GM23338 (cell line): ENCODE results near the gene TRIM31. TPM values are rescaled to one million over a fixed set of nuclear protein-coding genes. Genes with fewer than 3 reads are reported as not detected.

Experiments
- ATAC-seq: fragments of 200-7000 bp; cut with Tn5 transposase; 3 replicates; pipeline ENCODE4 v1.9.1; 2020
- DNase-seq: peaks from one replicate; pipeline ENCODE4 v3.0.0-alpha.2; 2015; ENCODE audit warnings: low spot score
- H2AFZ ChIP-seq: fragments of 200-600 bp; sonication (generic); 2 replicates; pipeline ENCODE4 v1.8.0; 2016; ENCODE audit warnings: antibody characterized with exemption, mild to moderate bottlenecking, moderate library complexity
- H3F3A ChIP-seq: fragments of 200-600 bp; sonication (generic); replicated peaks from 2 replicates; pipeline ENCODE4 v1.8.0; 2017; ENCODE audit warnings: antibody characterized with exemption, mixed run types, low read depth
- H3K27ac ChIP-seq: fragments of 200-600 bp; sonication (generic); 2 replicates; pipeline ENCODE4 v1.6.1; 2016; ENCODE audit warnings: low read depth
- H3K27me3 ChIP-seq: fragments of 200-600 bp; sonication (generic); 2 replicates; pipeline ENCODE4 v1.8.0; 2016; ENCODE audit warnings: mild to moderate bottlenecking, mixed run types, moderate library complexity; ENCODE audit not compliant: insufficient read depth
- H3K36me3 ChIP-seq: fragments of 200-600 bp; sonication (generic); 2 replicates; pipeline ENCODE4 v1.8.0; 2016; ENCODE audit warnings: mild to moderate bottlenecking; ENCODE audit not compliant: insufficient read depth
- H3K4me1 ChIP-seq: fragments of 200-600 bp; sonication (generic); 2 replicates; pipeline ENCODE4 v1.8.0; 2016; ENCODE audit warnings: mild to moderate bottlenecking, moderate library complexity; ENCODE audit not compliant: insufficient read depth
- H3K4me2 ChIP-seq: fragments of 200-600 bp; sonication (generic); 2 replicates; pipeline ENCODE4 v1.7.1; 2017; ENCODE audit warnings: mixed run types
- H3K4me3 ChIP-seq: fragments of 200-600 bp; sonication (generic); 2 replicates; pipeline ENCODE4 v1.6.1; 2016; ENCODE audit warnings: mixed run types
- H3K79me2 ChIP-seq: fragments of 200-600 bp; sonication (generic); replicated peaks from 2 replicates; pipeline ENCODE4 v1.8.0; 2017; ENCODE audit warnings: mild to moderate bottlenecking; ENCODE audit not compliant: insufficient read depth
- H3K9me2 ChIP-seq: fragments of 200-600 bp; sonication (generic); 2 replicates; pipeline ENCODE4 v1.8.0; 2017; ENCODE audit not compliant: insufficient read depth
- H4K20me1 ChIP-seq: fragments of 200-600 bp; sonication (generic); replicated peaks from 2 replicates; pipeline ENCODE4 v1.8.0; 2017; ENCODE audit warnings: mild to moderate bottlenecking; ENCODE audit not compliant: insufficient read depth
- H3K27ac Mint-ChIP-seq: 2 replicates; pipeline ENCODE4 v1.8.0; 2020; ENCODE audit warnings: inconsistent platforms, mild to moderate bottlenecking, moderate library complexity, mixed read lengths
- H3K27me3 Mint-ChIP-seq: 3 replicates; pipeline ENCODE4 v1.8.0; 2022; ENCODE audit warnings: low read depth, mild to moderate bottlenecking, moderate library complexity, mixed read lengths, inconsistent platforms; ENCODE audit not compliant: insufficient read depth, poor library complexity
- H3K36me3 Mint-ChIP-seq: 3 replicates; pipeline ENCODE4 v1.8.0; 2021; ENCODE audit warnings: low read depth, mild to moderate bottlenecking, inconsistent platforms, moderate library complexity, mixed read lengths
- H3K4me1 Mint-ChIP-seq: 3 replicates; pipeline ENCODE4 v1.8.0; 2020; ENCODE audit warnings: mild to moderate bottlenecking, inconsistent platforms, mixed read lengths
- H3K4me3 Mint-ChIP-seq: 3 replicates; pipeline ENCODE4 v1.8.0; 2021; ENCODE audit warnings: moderate library complexity, mild to moderate bottlenecking, inconsistent platforms, mixed read lengths
- H3K9me3 Mint-ChIP-seq: 3 replicates; pipeline ENCODE4 v1.8.0; 2020; ENCODE audit warnings: moderate library complexity, mild to moderate bottlenecking, inconsistent platforms, mixed read lengths
- CREB1 ChIP-seq: fragments of 250-450 bp; sonication (Bioruptor Pico); IDR thresholded peaks from 2 replicates; pipeline ENCODE4 v1.5.0; 2020; ENCODE audit warnings: low read depth, mild to moderate bottlenecking, moderate library complexity
- EZH2 ChIP-seq: fragments of 200-600 bp; sonication (generic); IDR thresholded peaks from one replicate; pipeline ENCODE4 v1.8.0; 2017; ENCODE audit warnings: antibody characterized with exemption, mild to moderate bottlenecking, low read depth; ENCODE audit not compliant: unreplicated experiment
- EZH2phosphoT487 ChIP-seq: fragments of 200-600 bp; sonication (generic); IDR thresholded peaks from one replicate; pipeline ENCODE4 v1.8.1; 2018; ENCODE audit warnings: antibody characterized with exemption; ENCODE audit not compliant: unreplicated experiment
- JUNB ChIP-seq: IDR thresholded peaks from one replicate; pipeline ENCODE4 v1.6.1; 2016; ENCODE audit warnings: antibody characterized with exemption; ENCODE audit not compliant: unreplicated experiment
- NANOG ChIP-seq: IDR thresholded peaks from 2 replicates; pipeline ENCODE4 v1.6.1; 2016; ENCODE audit warnings: antibody characterized with exemption, borderline replicate concordance
- STAT1 ChIP-seq: IDR thresholded peaks from one replicate; pipeline ENCODE4 v1.6.1; 2016; ENCODE audit warnings: antibody characterized with exemption; ENCODE audit not compliant: unreplicated experiment
- ZNF114 ChIP-seq: fragments of 250-450 bp; sonication (Bioruptor Pico); IDR thresholded peaks from 2 replicates; pipeline ENCODE4 v1.5.0; 2020; ENCODE audit warnings: mild to moderate bottlenecking, moderate library complexity
- polyA plus RNA-seq: library from polyadenylated mRNA; unstranded; fragments of >200 nt; fragmentation: Nextera tagmentation; extraction: Ambion mirVana; gene quantifications from 2 replicates; pipeline ENCODE4 v1.2.1, GENCODE V29; 2016
- total RNA-seq: library from RNA; depleted of rRNA; stranded (reverse); fragments of >200 nt; shearing (Covaris generic); gene quantifications from 2 replicates; pipeline ENCODE4 v1.2.3, GENCODE V29; 2014
- TF ChIP-seq, protein P1 (sequence below): fragments of 250-450 bp; sonication (Bioruptor Pico); IDR thresholded peaks from 2 replicates; pipeline ENCODE4 v1.5.0; 2020; ENCODE audit warnings: mild to moderate bottlenecking, moderate library complexity
- TF ChIP-seq, protein P2 (sequence below): IDR thresholded peaks from 2 replicates; pipeline ENCODE4 v1.6.1; 2016; ENCODE audit warnings: antibody characterized with exemption

Gene TRIM31
- total and polyA plus RNA-seq, 2 experiments from 2014 or later: 0.26 TPM; not detected in 1

DNA sequence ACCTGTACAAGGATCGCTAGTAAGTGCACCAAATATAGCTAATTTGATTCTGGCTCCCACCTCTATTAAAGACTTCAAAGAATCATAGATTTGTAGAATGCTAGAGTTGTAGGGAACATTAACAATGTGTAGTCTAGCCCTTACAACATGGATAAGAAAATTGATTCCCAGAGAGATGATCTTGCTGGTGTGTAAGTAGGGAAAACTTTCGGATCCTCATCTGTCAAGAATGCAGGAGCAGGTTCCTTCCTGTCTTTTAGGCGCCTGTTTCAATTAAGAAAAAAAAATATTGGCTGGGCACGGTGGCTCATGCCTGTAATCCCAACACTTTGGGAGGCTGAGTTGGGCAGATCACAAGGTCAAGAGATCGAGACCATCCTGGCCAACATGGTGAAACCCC is 25.0 kb downstream of the TRIM31 start (continued):
- TF ChIP-seq, protein P1, sequence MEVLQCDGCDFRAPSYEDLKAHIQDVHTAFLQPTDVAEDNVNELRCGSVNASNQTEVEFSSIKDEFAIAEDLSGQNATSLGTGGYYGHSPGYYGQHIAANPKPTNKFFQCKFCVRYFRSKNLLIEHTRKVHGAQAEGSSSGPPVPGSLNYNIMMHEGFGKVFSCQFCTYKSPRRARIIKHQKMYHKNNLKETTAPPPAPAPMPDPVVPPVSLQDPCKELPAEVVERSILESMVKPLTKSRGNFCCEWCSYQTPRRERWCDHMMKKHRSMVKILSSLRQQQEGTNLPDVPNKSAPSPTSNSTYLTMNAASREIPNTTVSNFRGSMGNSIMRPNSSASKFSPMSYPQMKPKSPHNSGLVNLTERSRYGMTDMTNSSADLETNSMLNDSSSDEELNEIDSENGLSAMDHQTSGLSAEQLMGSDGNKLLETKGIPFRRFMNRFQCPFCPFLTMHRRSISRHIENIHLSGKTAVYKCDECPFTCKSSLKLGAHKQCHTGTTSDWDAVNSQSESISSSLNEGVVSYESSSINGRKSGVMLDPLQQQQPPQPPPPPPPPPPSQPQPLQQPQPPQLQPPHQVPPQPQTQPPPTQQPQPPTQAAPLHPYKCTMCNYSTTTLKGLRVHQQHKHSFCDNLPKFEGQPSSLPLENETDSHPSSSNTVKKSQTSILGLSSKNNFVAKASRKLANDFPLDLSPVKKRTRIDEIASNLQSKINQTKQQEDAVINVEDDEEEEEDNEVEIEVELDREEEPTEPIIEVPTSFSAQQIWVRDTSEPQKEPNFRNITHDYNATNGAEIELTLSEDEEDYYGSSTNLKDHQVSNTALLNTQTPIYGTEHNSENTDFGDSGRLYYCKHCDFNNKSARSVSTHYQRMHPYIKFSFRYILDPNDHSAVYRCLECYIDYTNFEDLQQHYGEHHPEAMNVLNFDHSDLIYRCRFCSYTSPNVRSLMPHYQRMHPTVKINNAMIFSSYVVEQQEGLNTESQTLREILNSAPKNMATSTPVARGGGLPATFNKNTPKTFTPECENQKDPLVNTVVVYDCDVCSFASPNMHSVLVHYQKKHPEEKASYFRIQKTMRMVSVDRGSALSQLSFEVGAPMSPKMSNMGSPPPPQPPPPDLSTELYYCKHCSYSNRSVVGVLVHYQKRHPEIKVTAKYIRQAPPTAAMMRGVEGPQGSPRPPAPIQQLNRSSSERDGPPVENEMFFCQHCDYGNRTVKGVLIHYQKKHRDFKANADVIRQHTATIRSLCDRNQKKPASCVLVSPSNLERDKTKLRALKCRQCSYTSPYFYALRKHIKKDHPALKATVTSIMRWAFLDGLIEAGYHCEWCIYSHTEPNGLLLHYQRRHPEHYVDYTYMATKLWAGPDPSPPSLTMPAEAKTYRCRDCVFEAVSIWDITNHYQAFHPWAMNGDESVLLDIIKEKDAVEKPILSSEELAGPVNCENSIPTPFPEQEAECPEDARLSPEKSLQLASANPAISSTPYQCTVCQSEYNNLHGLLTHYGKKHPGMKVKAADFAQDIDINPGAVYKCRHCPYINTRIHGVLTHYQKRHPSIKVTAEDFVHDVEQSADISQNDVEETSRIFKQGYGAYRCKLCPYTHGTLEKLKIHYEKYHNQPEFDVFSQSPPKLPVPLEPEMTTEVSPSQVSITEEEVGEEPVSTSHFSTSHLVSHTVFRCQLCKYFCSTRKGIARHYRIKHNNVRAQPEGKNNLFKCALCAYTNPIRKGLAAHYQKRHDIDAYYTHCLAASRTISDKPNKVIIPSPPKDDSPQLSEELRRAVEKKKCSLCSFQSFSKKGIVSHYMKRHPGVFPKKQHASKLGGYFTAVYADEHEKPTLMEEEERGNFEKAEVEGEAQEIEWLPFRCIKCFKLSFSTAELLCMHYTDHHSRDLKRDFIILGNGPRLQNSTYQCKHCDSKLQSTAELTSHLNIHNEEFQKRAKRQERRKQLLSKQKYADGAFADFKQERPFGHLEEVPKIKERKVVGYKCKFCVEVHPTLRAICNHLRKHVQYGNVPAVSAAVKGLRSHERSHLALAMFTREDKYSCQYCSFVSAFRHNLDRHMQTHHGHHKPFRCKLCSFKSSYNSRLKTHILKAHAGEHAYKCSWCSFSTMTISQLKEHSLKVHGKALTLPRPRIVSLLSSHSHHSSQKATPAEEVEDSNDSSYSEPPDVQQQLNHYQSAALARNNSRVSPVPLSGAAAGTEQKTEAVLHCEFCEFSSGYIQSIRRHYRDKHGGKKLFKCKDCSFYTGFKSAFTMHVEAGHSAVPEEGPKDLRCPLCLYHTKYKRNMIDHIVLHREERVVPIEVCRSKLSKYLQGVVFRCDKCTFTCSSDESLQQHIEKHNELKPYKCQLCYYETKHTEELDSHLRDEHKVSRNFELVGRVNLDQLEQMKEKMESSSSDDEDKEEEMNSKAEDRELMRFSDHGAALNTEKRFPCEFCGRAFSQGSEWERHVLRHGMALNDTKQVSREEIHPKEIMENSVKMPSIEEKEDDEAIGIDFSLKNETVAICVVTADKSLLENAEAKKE (CRISPR knock-in tag): no peak
- no peak for TF ChIP-seq EZH2phosphoT487
- no peak for TF ChIP-seq STAT1

DNA sequence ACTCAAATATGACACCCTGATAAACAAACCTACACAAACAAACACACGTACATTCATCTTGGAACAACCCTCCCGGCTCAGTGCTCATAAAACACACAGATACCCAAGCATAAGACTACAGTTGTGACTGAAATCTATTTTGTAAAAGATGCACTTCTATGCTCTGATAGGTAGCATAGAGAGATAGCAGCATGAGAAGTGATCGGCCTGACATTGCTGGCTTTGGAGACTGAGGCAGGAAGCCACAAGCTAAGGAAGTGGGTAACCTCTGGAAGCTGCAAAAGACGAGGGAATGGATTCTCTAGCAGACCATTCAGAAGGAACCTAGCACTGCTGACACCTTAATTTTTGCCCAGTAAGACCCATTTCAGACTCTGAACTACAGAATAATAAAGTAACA is 35.7 kb downstream of the TRIM31 start:
- no peak overlapping the region for H2AFZ ChIP-seq
- H3K27ac Mint-ChIP-seq: no peak overlapping the region
- no peaks in the 10 kb centered on the region; the same call in 2 of the 3 replicates for H3K36me3 Mint-ChIP-seq
- H3K4me3 Mint-ChIP-seq: no peak overlapping the region; the same call in 2 of the 3 replicates
- peaks cover 18% of the 10 kb centered on the region for H3K4me1 ChIP-seq
- H3F3A ChIP-seq: 0 out of 2 replicates have a peak, but pooled peaks cover 5% of the 10 kb centered on the region
- no peaks in the 10 kb centered on the region for H3K36me3 ChIP-seq
- H3K4me3 ChIP-seq: no peak overlapping the region
- peaks cover 80% of the 10 kb centered on the region for H3K27me3 ChIP-seq
- H3K79me2 ChIP-seq: no peaks in the 10 kb centered on the region
- no peak overlapping the region for H3K4me2 ChIP-seq
- H3K9me3 Mint-ChIP-seq: peaks cover 2% of the 10 kb centered on the region; the same call in 2 of the 3 replicates
- H4K20me1 ChIP-seq: peaks cover 5% of the 10 kb centered on the region; the same call in 1 of the 2 replicates
- H3K27me3 Mint-ChIP-seq: peaks cover 47% of the 10 kb centered on the region
- peaks cover under 1% of the 10 kb centered on the region; the same call in 1 of the 2 replicates for H3K9me2 ChIP-seq
- ATAC-seq (no peak), DNase-seq (no peak)
- H3K4me1 Mint-ChIP-seq: peaks cover 20% of the 10 kb centered on the region
- no peak overlapping the region for H3K27ac ChIP-seq
- TF ChIP-seq EZH2phosphoT487 (no peak), STAT1 (no peak), EZH2 (no peak), CREB1 (CRISPR knock-in tag) (no peak), JUNB (no peak), ZNF114 (no peak), NANOG (no peak)
- TF ChIP-seq, protein P1 (CRISPR knock-in tag): no peak
- TF ChIP-seq, protein P2, sequence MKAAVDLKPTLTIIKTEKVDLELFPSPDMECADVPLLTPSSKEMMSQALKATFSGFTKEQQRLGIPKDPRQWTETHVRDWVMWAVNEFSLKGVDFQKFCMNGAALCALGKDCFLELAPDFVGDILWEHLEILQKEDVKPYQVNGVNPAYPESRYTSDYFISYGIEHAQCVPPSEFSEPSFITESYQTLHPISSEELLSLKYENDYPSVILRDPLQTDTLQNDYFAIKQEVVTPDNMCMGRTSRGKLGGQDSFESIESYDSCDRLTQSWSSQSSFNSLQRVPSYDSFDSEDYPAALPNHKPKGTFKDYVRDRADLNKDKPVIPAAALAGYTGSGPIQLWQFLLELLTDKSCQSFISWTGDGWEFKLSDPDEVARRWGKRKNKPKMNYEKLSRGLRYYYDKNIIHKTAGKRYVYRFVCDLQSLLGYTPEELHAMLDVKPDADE: no peak
